ENCODE data around the gene ITPR3. TPM values are rescaled to one million over a fixed set of nuclear protein-coding genes. Genes with fewer than 3 reads are reported as not detected.

The ITPR3 gene
- total RNA-seq, 3 donors from 2014 or later = 60.2 to 111 (median 103) TPM

GRCh38 chr6:33689148-33689494 is 68.0 kb downstream of the ITPR3 start:
- Histone ChIP-seq H3K36me3 (ENCODE audit: low read depth) (peaks cover 11% of the 10 kb centered on the region), H3K4me1 (ENCODE audit: low read depth) (peaks cover 2% of the 10 kb centered on the region), H3K9me3 (no peaks in the 10 kb centered on the region), H3K4me3 (no peak overlapping the region)
- intact Hi-C loops (cut with DNase I, micrococcal nuclease) = no loop called here
- no peak for DNase-seq
- TF ChIP-seq, protein P1, sequence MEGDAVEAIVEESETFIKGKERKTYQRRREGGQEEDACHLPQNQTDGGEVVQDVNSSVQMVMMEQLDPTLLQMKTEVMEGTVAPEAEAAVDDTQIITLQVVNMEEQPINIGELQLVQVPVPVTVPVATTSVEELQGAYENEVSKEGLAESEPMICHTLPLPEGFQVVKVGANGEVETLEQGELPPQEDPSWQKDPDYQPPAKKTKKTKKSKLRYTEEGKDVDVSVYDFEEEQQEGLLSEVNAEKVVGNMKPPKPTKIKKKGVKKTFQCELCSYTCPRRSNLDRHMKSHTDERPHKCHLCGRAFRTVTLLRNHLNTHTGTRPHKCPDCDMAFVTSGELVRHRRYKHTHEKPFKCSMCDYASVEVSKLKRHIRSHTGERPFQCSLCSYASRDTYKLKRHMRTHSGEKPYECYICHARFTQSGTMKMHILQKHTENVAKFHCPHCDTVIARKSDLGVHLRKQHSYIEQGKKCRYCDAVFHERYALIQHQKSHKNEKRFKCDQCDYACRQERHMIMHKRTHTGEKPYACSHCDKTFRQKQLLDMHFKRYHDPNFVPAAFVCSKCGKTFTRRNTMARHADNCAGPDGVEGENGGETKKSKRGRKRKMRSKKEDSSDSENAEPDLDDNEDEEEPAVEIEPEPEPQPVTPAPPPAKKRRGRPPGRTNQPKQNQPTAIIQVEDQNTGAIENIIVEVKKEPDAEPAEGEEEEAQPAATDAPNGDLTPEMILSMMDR (IDR thresholded peaks at IDR 0.05) = no peak
- no peak for ATAC-seq

- Histone ChIP-seq H3K9me3 (no peaks in the 10 kb centered on the region), H3K4me1 (ENCODE audit: low read depth) (peaks cover 2% of the 10 kb centered on the region), H3K4me3 (no peak overlapping the region), H3K36me3 (ENCODE audit: low read depth) (peaks cover 11% of the 10 kb centered on the region)
- TF ChIP-seq, protein P1 (IDR thresholded peaks at IDR 0.05) = no peak
- intact Hi-C loops (cut with DNase I, micrococcal nuclease) = no loop called here
- no peak for ATAC-seq
- no peak for DNase-seq
Observed at GRCh38 chr6:33689879-33690278, 68.8 kb downstream of the ITPR3 start.

GRCh38 chr6:33690766-33691165 is 69.6 kb downstream of the ITPR3 start:
- H3K36me3 ChIP-seq (ENCODE audit: low read depth) = peaks cover 11% of the 10 kb centered on the region
- TF ChIP-seq, protein P1 (IDR thresholded peaks at IDR 0.05) = no peak

GRCh38 chr6:33691456-33692077 is 70.4 kb downstream of the ITPR3 start:
- DNase-seq = no peak
- intact Hi-C loops (cut with DNase I, micrococcal nuclease) = no loop called here
- TF ChIP-seq, protein P1 (IDR thresholded peaks at IDR 0.05) = no peak
- ATAC-seq = no peak
- Histone ChIP-seq H3K4me3 (no peak overlapping the region), H3K36me3 (ENCODE audit: low read depth) (peaks cover 11% of the 10 kb centered on the region), H3K9me3 (no peaks in the 10 kb centered on the region), H3K4me1 (ENCODE audit: low read depth) (peaks cover 2% of the 10 kb centered on the region)

More at GRCh38 chr6:33690766-33691165, 69.6 kb downstream of the ITPR3 start:
- ATAC-seq (no peak), DNase-seq (no peak)
- intact Hi-C loops (cut with DNase I, micrococcal nuclease) = no loop called here
- no peak overlapping the region for H3K4me3 ChIP-seq
- H3K4me1 ChIP-seq (ENCODE audit: low read depth) = peaks cover 2% of the 10 kb centered on the region
- no peaks in the 10 kb centered on the region for H3K9me3 ChIP-seq

- DNase-seq (no peak), ATAC-seq (no peak)
- H3K4me1 ChIP-seq (ENCODE audit: low read depth) = peaks cover 2% of the 10 kb centered on the region
- peaks cover 7% of the 10 kb centered on the region for H3K36me3 ChIP-seq (ENCODE audit: low read depth)
- H3K4me3 ChIP-seq = no peak overlapping the region
- intact Hi-C loops (cut with DNase I, micrococcal nuclease) = no loop called here
- TF ChIP-seq, protein P1 (IDR thresholded peaks at IDR 0.05) = no peak
- H3K9me3 ChIP-seq = no peaks in the 10 kb centered on the region
Observed at GRCh38 chr6:33692078-33692759, 71.1 kb downstream of the ITPR3 start.

Data from mucosa of descending colon (tissue), 3 donors.